NCI-H2196 treated with DMSO at 0.1 percent for 48 hours (cell line): ENCODE measurements around the gene ITGBL1.

Experiments
- DNase-seq: peaks from one replicate; lab custom pipeline; 2025; ENCODE audit not compliant: unreplicated experiment; lab: John Stamatoyannopoulos, UW

ITGBL1 gene

GRCh38 chr13:101695870-101696516 is 243.5 kb downstream of the ITGBL1 start:
- DNase-seq: no peak

DNA sequence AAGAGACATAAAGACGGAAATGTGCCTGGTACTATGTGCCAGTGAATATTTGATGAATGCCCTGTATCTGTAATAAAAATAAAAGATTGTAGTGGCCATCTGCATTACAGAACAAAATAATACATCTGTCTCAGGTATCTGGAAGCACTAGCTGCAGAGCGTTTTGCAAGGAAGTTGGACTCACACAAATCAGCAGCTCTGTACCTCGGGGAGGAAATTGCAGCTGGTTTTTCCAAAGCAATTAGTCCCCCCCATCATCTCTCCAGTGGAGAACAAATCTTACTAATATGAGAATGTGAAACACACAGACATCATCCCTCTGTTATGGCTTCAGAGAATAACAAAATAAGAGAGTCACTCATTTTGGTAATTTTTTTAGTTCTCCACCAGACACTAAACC is 245.3 kb downstream of the ITGBL1 start:
- DNase-seq: no peak

DNA sequence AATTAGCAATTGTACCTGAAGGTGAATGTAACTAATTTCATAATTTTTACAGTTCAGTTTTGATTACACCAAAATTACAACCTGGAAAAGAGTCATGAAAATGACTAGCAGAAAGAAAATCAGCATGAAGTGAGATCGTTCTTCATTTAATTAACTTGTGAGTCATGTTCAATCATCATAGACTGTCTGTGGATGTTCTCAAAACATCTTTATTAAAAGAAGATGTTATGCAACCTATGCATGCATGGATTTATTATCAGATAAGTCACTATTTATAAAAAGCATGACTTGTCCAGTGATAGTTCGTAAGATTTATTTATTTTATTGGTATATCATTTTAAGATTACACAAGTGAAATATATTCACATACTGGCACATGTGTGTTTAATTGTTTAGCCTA is 245.9 kb downstream of the ITGBL1 start:
- no peak for DNase-seq

GRCh38 chr13:101700598-101700997 is 248.1 kb downstream of the ITGBL1 start:
- no peak for DNase-seq

- no peak for DNase-seq
These were observed 250.6 kb downstream of the ITGBL1 start for GRCh38 chr13:101703081-101703480.

- DNase-seq: no peak
These were observed 251.4 kb downstream of the ITGBL1 start for GRCh38 chr13:101703838-101704237.

DNA sequence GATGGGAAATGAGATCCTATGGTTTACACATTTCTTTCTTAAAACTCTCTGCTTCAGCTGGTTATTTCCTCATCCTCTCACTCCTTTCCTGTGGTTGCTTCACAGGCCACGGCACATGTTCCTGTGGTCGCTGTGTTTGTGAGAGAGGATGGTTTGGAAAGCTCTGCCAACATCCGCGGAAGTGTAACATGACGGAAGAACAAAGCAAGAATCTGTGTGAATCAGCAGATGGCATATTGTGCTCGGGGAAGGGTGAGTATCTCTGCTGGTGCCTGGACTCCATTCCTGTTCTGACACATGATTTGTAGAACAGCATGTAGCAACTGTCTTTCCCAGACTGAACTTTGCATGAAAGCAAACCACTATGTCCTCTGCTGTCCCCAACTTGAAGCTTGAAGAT is 254.2 kb downstream of the ITGBL1 start:
- no peak for DNase-seq

DNA sequence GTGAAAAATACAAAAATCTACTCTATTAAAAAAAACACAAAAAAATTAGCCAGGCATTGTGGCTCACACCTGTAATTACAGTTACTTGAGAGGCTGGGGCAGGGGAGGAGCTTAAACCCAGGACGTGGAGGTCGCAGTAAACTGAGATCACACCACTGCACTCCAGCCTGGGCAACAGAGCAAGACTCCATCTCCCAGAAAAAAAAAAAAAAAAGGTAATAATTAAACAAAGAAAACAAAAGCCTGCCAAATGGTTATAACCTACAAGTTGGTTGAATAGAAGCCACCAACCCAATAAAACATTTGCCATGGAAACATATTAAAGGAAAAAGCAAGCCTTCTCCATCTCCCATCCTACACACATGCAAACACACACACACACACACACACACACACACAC is 255.2 kb downstream of the ITGBL1 start:
- no peak for DNase-seq

DNA sequence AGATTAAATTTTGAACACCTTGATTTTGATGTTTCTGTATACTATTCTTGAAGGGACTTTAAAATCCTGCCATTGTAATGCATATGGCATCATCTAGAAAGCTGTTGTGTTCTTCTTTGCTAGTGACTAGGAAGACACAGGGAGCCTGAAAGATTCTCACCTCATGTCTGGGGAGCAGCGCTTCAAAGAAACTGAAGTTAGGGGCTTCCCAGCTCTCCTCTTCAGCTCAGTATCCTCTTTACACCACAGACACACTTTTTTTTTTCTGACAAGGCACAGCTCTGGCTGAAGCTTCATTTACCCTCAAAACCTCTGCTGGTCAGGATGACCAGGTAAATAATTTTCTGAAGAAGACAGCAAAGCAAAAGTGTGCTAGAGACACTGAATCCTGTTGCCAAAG is 255.6 kb downstream of the ITGBL1 start:
- no peak for DNase-seq

DNA sequence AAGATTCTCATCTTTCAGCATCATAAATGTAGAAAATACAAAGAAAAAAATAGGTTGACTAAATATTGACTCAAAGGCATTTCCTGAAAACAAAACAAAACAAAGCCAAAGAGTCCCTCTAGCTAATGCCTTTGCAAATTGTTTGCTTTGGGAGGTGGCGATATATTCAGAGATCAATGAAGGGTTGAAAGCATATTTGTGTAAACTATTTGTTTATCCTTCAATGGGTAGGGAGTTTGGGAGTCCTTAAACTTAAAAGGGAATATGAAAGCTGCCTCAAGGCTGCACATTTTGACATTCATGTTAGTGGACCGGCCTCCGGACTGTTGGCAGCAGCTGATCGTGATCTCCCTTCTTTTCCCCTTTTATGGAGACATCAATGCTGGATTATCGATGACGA is 257.5 kb downstream of the ITGBL1 start:
- no peak for DNase-seq

GRCh38 chr13:101711307-101712025 is 259.0 kb downstream of the ITGBL1 start:
- no peak for DNase-seq

DNA sequence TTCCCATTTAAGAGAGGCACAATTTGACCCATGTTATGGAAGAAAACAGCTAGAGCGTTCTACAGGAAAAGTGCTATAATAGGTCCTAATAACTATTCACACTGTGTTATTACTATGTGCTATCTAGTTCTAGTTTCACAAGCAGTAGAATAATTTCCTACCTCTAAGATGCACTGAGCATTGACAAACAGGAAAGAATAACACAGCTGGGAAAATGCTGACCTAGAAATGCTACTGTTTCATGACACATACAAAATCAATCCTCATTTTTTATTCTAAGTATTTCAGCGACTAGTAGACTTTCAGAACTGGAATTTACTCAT is 259.5 kb downstream of the ITGBL1 start:
- DNase-seq: no peak

- DNase-seq: no peak
These were observed 261.7 kb downstream of the ITGBL1 start for GRCh38 chr13:101714195-101714594.

DNA sequence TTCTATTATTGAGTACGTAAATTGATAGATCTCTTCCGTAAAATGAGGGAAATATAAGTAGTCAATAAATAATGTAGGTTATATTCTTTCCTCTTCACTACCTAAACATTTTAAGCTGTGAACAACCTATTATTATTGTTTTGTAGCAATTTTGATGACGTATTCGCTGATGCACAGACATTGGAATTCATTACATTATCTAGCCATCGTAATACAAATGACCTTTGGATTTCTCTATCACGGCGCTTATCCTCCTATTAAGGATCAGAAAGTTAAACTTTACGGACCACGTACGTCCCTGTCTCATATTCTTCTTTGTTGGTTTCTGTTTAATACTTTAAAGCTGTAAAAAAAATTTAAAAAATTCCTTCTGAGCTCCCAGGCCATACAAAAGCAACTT is 264.9 kb downstream of the ITGBL1 start:
- no peak for DNase-seq

DNA sequence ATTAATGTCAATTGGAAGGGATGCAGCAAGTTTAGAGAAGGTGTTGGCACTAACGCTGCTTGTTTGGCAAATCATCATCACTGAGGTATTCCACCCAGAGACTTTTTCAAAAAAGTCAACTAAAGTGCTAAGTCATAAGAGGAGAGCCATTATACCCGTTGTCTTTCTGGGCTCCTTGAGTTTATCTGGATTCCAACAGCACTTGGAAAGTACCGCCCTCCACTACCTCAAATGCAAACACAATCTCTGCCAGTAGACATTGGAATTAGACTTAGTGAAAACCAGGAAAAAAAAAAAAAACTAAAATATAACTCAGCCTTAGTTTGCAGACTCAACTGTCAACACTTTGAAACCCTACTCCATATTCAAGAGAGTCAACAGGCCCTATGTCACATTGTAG is 266.0 kb downstream of the ITGBL1 start:
- DNase-seq: no peak

DNA sequence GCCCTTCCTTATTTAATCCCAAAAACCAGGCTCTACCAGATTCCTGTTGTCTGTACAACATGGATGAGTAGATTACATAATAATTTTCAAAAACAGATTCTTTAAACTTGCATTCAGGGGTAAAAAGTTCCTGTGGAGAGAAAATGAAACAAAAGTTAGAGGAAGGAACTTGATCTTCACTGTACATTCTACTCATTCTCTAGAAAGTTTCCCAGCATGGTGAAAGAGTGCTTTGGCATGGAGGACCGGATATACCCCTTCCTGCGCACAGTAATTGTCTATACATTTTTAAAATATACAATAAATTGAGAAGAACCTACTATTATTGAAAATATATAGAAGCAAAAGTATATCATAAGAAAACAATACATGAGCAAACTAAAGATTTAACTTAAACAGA is 274.2 kb downstream of the ITGBL1 start:
- no peak for DNase-seq

GRCh38 chr13:101727118-101727517 is 274.6 kb downstream of the ITGBL1 start:
- DNase-seq: no peak

- DNase-seq: no peak
These were observed 275.5 kb downstream of the ITGBL1 start for GRCh38 chr13:101728021-101728420.

- DNase-seq: no peak
These were observed 276.1 kb downstream of the ITGBL1 start for GRCh38 chr13:101728615-101729014.

GRCh38 chr13:101730420-101731000 is 278.0 kb downstream of the ITGBL1 start:
- DNase-seq: no peak

DNA sequence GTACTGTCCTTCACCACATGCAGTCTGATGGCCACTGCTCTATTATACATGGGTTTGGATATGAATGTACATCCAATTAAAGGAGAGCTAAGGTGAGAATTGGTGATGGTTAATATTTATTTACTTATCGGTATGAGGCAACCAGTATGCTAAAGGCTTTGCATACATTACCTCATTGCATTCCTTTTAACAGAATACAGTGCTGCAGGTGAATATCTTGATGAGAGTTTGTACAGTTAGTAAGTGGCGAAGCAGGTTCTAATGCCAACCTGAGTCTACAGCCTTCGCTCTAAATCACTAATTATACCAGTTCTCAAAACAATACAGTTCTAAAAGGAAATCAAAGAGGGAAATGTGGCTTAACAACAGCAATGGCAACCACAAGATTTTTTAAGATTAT is 284.1 kb downstream of the ITGBL1 start:
- no peak for DNase-seq

DNA sequence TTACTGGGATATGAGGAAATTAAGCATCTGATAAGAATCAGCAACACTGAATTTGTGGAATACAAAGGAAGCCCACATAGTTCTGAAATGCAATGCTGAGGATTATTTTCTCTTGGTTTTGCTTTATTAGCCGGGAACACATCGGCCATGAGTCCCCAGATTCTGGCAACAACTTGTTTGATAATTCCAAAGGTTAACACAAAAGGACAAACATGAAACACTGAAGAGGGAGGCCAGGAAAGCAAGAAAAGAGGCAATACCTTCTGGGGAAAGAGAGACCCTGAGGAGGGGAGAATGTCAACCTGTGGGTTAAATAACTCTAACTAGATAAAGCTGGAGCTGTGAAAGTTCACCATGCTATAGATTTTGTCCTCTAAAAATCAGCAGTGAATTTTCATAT is 285.9 kb downstream of the ITGBL1 start:
- no peak for DNase-seq
